ENCODE data around the gene AKAP6.

GRCh38 chr14:32756173-32756572 lies 427.1 kb downstream of the AKAP6 start:
- TF ChIP-seq, protein P1, sequence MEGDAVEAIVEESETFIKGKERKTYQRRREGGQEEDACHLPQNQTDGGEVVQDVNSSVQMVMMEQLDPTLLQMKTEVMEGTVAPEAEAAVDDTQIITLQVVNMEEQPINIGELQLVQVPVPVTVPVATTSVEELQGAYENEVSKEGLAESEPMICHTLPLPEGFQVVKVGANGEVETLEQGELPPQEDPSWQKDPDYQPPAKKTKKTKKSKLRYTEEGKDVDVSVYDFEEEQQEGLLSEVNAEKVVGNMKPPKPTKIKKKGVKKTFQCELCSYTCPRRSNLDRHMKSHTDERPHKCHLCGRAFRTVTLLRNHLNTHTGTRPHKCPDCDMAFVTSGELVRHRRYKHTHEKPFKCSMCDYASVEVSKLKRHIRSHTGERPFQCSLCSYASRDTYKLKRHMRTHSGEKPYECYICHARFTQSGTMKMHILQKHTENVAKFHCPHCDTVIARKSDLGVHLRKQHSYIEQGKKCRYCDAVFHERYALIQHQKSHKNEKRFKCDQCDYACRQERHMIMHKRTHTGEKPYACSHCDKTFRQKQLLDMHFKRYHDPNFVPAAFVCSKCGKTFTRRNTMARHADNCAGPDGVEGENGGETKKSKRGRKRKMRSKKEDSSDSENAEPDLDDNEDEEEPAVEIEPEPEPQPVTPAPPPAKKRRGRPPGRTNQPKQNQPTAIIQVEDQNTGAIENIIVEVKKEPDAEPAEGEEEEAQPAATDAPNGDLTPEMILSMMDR (IDR thresholded peaks at IDR 0.05; ENCODE audit: insufficient read depth, low read depth, low read length) = no peak
- no peak for TF ChIP-seq EZH2 (IDR thresholded peaks at IDR 0.05; ENCODE audit: insufficient read depth, low read length)
